Measurements from ENCODE around the gene CASP10.

The CASP10 gene

GRCh38 chr2:201261471-201261870 lies 78.5 kb downstream of the CASP10 start:
- peak; percentile 78 for DNase-seq

- no peak for DNase-seq
These were observed 79.0 kb downstream of the CASP10 start for GRCh38 chr2:201261906-201262305.

GRCh38 chr2:201262718-201263117 lies 79.8 kb downstream of the CASP10 start:
- DNase-seq: peak; percentile 35

- DNase-seq: peak; percentile 40
These were observed 80.8 kb downstream of the CASP10 start for GRCh38 chr2:201263779-201264178.

- DNase-seq: no peak
These were observed 81.7 kb downstream of the CASP10 start for GRCh38 chr2:201264472-201265173.

- DNase-seq: no peak
These were observed 83.7 kb downstream of the CASP10 start for GRCh38 chr2:201266629-201267028.

GRCh38 chr2:201267278-201268030 lies 84.5 kb downstream of the CASP10 start:
- DNase-seq: no peak

GRCh38 chr2:201269764-201270163 lies 86.8 kb downstream of the CASP10 start:
- no peak for DNase-seq

- no peak for DNase-seq
These were observed 87.5 kb downstream of the CASP10 start for GRCh38 chr2:201270293-201271001.

GRCh38 chr2:201271917-201272316 lies 89.0 kb downstream of the CASP10 start:
- DNase-seq: no peak

- no peak for DNase-seq
These were observed 90.5 kb downstream of the CASP10 start for GRCh38 chr2:201273330-201273983.

- no peak for DNase-seq
These were observed 92.1 kb downstream of the CASP10 start for GRCh38 chr2:201275069-201275468.

GRCh38 chr2:201275990-201276389 lies 93.0 kb downstream of the CASP10 start:
- DNase-seq: no peak

GRCh38 chr2:201276511-201276910 lies 93.6 kb downstream of the CASP10 start:
- DNase-seq: no peak
